ENCODE measurements around the gene PRR15.

- no peak for TF ChIP-seq GATA2 (IDR thresholded peaks at IDR 0.05; ENCODE audit: low read depth, low read length)
- no peak for TF ChIP-seq GATA3 (IDR thresholded peaks at IDR 0.05; ENCODE audit: low read depth, low read length)
Observed at GRCh38 chr7:29596593-29597178, 33.1 kb downstream of the PRR15 start.

Measured in SH-SY5Y (cell line).